Activated T-cell treated with anti-CD3 and anti-CD28 coated beads, Interleukin-2, amount 50 U/mL, for 48 hours (primary cell): ENCODE measurements around the gene YARS1.

Experiments
- DNase-seq, 2 experiments: peaks; one replicate each; pipeline ENCODE4 v3.0.0-alpha.2; 2020

The YARS1 gene

GRCh38 chr1:32741413-32742198 is 75.6 kb downstream of the YARS1 start:
- DNase-seq, result no peak

GRCh38 chr1:32741059-32741412 is 76.1 kb downstream of the YARS1 start:
- DNase-seq, result no peak

- DNase-seq, result no peak
These were observed 80.1 kb downstream of the YARS1 start for GRCh38 chr1:32736812-32737791.

- DNase-seq, result no peak
These were observed 83.4 kb downstream of the YARS1 start for GRCh38 chr1:32733582-32734321.

- no peak for DNase-seq
These were observed 87.7 kb downstream of the YARS1 start for GRCh38 chr1:32729254-32730046.

- DNase-seq, result no peak
These were observed 88.6 kb downstream of the YARS1 start for GRCh38 chr1:32728413-32729077.

GRCh38 chr1:32727876-32728275 is 89.3 kb downstream of the YARS1 start:
- no peak for DNase-seq

- DNase-seq, result no peak
These were observed 91.6 kb downstream of the YARS1 start for GRCh38 chr1:32725615-32725982.
